AG09309 (cell line): ENCODE results near the gene BCAS1.

Source experiments
- DNase-seq: peaks from one replicate; pipeline ENCODE4 v3.0.0-alpha.2; 2010; ENCODE audit warnings: low read depth
- H3K4me3 ChIP-seq: 2 replicates; pipeline ENCODE4 v1.5.1; 2011; ENCODE audit warnings: mild to moderate bottlenecking, low read depth, low read length, moderate library complexity; ENCODE audit not compliant: control insufficient read depth
- CTCF ChIP-seq: IDR thresholded peaks from 2 replicates; pipeline ENCODE4 v1.5.1; 2011; ENCODE audit warnings: mild to moderate bottlenecking, low read depth, low read length, inconsistent platforms; ENCODE audit not compliant: insufficient read depth, control insufficient read depth; ENCODE audit errors: missing control alignments

BCAS1 gene

GRCh38 chr20:54103067-54103761, 32.8 kb upstream of the BCAS1 start:
- peak; percentile 88 for TF ChIP-seq CTCF
- no peak overlapping the region for H3K4me3 ChIP-seq
- no peak for DNase-seq

- no peak for DNase-seq
Observed at GRCh38 chr20:54102543-54102942, 32.1 kb upstream of the BCAS1 start.

GRCh38 chr20:54100563-54100962, 30.2 kb upstream of the BCAS1 start:
- DNase-seq, result no peak
- no peak for TF ChIP-seq CTCF
- no peak overlapping the region for H3K4me3 ChIP-seq

More at GRCh38 chr20:54102543-54102942, 32.1 kb upstream of the BCAS1 start:
- TF ChIP-seq CTCF, result no peak
- H3K4me3 ChIP-seq, result no peak overlapping the region

- H3K4me3 ChIP-seq, result no peak overlapping the region
- DNase-seq, result no peak
- TF ChIP-seq CTCF, result no peak
Observed at GRCh38 chr20:54099894-54100293, 29.5 kb upstream of the BCAS1 start.

GRCh38 chr20:54098047-54098446, 27.7 kb upstream of the BCAS1 start:
- TF ChIP-seq CTCF, result no peak
- H3K4me3 ChIP-seq, result no peak overlapping the region
- DNase-seq, result no peak

- no peak overlapping the region for H3K4me3 ChIP-seq
- DNase-seq, result no peak
- no peak for TF ChIP-seq CTCF
Observed at GRCh38 chr20:54097236-54097529, 26.8 kb upstream of the BCAS1 start.

- no peak for TF ChIP-seq CTCF
- H3K4me3 ChIP-seq, result no peak overlapping the region
- DNase-seq, result no peak
Observed at GRCh38 chr20:54095824-54096223, 25.4 kb upstream of the BCAS1 start.
